Measurements from ENCODE around the gene RNF175.

RNF175 gene

DNA sequence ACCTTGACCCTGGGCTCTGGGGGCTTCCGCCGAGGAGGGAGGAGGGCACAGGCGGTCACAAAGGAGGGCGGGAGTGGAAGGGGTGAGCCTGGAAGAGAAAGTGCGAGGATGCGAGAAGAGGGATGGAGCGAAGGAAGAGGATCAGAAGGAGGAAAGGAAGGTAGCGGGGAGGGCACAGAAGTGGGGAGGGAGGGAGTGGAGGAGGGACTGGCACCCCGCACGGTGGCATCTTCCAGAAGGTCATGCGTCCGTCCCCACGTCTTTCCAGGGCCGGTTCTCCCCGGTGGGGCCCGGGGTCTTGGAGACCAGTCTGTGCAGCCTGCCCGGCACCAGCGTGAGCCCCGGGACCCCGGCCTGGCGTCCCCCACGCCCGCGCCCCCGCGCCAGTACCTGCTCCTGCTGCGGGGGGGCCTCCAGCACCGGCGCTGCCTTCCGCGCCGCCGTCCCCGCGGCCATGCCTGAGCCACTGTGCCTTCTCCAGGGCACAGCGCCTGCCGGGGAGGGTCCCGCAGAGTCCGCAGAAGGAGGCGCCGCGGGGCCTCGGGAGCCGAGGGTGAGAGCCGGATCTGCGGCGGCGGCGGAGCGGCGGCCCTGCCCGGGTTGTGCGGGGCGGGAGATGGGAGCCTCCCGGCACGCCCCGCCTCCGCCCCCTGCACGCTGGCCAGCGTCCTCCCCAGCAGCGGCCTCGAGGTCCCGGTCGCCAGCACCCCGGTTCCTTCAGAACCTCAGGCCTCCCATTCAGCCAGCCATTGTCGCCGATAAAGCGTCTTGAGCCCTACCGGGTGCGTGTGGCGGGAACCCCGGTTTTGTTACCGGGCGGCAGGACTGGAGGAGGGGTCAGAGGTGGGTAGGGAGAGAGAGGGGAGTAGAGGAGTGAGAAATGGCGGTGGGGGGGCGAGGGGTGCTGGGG, at the start of gene RNF175:
Gene RNF175 (minus strand): TSS at position 618 of the 910 bp plus-strand sequence. CDS start 162 bp downstream, at position 456.
- DNase-seq = no peak

- DNase-seq = no peak
Observed at GRCh38 chr4:153809307-153809706, 49.5 kb upstream of the RNF175 start.

DNA sequence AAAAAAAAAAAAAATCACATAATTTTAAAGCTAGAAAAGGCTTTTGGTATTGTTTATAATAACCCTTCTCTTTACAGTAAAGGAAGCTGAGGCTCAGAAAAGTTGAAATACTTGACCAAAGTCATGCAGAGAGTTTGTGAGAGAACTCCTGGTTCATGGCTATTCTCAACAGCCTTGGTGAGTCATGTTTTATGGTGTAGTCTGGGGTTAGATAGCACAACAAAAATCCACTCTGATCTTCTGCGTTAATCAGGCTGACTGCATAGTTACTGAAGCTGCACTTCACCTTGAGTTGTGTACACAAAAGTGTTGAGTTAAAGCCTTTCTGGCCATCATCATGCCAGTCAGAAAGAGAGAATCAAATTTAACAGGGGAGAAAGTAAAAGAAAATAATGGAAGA, 48.4 kb upstream of the RNF175 start:
- no peak for DNase-seq

- no peak for DNase-seq
Observed at GRCh38 chr4:153806073-153806472, 46.2 kb upstream of the RNF175 start.

DNA sequence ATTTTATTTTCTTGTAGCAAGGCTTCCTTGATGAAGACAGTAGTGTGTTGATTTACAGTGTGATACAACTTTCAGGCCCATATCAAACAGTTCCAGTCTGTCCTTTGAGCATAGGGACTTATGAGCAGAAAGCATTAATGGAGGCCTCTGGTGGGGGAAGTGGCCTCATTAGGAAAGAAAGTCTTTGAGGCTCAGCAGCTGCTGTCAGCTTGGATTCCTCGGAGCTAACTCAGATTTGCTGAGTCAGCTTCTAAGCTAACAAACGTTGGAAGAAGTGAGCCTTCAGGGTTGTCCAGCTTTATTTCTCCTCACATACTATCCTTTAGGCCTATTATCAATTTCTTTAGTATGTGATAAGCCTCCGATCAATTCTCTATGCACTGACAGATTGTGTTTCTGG, 44.9 kb upstream of the RNF175 start:
- DNase-seq = no peak

DNA sequence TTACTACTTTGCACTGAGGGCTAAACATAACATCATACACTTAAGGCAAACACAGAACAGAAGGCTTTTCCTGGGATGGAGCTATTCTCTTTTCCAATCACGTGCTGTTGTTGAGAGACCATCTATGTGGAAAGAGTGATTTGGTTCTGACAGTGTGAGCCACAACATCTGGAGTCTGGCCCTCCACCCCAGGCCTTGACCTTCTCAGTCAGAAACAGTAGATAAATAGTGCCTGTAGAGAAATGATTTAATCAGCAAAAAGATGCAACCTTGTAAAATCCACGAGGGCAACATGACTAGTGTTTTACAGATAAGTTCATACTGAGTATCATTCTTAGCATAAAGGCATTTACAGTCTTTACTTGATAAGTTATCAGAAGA, 39.9 kb upstream of the RNF175 start:
- no peak for DNase-seq

GRCh38 chr4:153798901-153799693, 39.3 kb upstream of the RNF175 start:
- no peak for DNase-seq

GRCh38 chr4:153798420-153798819, 38.6 kb upstream of the RNF175 start:
- no peak for DNase-seq

- DNase-seq = no peak
Observed at GRCh38 chr4:153794006-153794405, 34.2 kb upstream of the RNF175 start.

- DNase-seq = no peak
Observed at GRCh38 chr4:153792618-153793247, 32.9 kb upstream of the RNF175 start.

DNA sequence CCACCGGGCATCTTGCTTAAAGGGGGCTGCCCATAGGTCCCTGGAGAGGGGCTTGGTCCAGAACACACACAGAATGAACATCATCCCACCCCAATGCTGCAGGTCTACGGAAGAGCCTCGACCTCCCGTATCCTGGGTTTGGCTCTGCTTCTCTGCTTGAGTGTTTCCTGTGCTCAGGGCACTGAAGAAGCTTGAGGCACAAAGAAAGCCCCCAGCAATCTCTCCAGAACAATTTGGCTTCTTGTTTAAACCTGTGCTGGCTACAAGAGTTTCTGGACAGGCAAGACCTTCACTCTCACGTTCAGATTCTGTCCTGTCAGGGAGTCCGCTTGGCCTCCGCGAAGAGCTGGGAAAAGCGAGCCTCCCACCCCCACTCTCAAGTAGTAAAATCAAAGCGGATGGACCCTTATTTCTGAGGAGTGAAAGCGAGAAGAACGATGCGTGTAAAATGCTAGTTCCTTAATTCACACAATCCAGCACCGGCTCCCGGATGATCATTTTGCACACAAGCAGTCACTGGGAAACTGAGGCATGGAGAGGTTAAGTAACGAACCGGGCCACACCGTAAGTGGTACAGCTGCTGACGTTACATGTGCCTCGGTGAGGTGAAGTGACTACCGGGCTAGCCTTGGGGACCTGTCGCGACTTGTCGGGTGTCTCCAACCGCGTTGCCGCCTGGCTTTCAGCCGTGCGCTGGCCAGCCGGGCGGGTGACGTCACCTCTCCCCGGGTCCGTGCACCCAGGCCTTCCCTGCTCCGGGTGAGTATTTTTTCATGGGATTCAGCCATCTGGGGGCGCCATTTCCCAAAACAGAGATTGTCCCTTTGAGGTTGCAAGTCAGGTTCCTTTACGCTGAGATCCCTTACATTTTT, 32.2 kb upstream of the RNF175 start:
- no peak for DNase-seq

- no peak for DNase-seq
Observed at GRCh38 chr4:153790962-153791551, 31.2 kb upstream of the RNF175 start.

- DNase-seq = no peak
Observed at GRCh38 chr4:153790500-153790865, 30.7 kb upstream of the RNF175 start.

- DNase-seq = no peak
Observed at GRCh38 chr4:153789741-153790499, 30.1 kb upstream of the RNF175 start.

GRCh38 chr4:153788413-153789276, 28.8 kb upstream of the RNF175 start, which contains the start of gene SFRP2:
TSS of gene SFRP2 (minus strand) at chr4:153789083. CDS start at chr4:153788835, 248 bp downstream.
- DNase-seq = no peak

GRCh38 chr4:153788051-153788412, 28.2 kb upstream of the RNF175 start:
- no peak for DNase-seq

DNA sequence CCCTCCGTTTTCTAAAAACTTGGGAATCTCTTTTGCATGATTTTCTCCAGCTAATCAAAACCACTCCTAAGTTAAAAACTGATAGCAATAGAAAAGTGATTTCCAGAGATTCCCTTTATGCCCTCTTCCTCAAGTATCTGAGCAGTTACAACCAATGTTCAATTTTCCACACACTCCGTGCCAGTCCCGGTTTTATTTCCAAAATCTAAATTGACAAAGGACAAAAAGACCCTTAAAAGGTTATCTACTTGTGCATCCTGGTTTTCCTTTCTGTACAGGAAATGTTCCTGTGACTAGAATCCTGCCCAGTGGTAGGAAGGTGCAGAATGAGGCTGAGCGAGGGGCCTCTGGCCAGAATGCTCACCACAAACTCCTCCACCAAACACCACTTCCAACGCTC, 27.8 kb upstream of the RNF175 start:
- no peak for DNase-seq

GRCh38 chr4:153787061-153787560, 27.3 kb upstream of the RNF175 start:
- no peak for DNase-seq

GRCh38 chr4:153785910-153786721, 26.3 kb upstream of the RNF175 start:
- no peak for DNase-seq

All from NCI-H1417 treated with DMSO at 0.1 percent for 48 hours (cell line).